Fibroblast of the aortic adventitia (primary cell): ENCODE measurements around the gene ZNF76. TPM values are rescaled to one million over a fixed set of nuclear protein-coding genes. Genes with fewer than 3 reads are reported as not detected.

Experiments
- DNase-seq: peaks from one replicate; pipeline ENCODE4 v3.0.0-alpha.2; 2010; ENCODE audit warnings: low read depth
- H3K4me3 ChIP-seq: 2 replicates; pipeline ENCODE4 v1.5.1; 2011; ENCODE audit warnings: low read depth, mild to moderate bottlenecking, control low read depth, low read length, moderate library complexity
- total RNA-seq: library from RNA; depleted of rRNA; stranded (reverse); fragments of >200 nt; gene quantifications from 2 replicates; pipeline ENCODE4 v1.2.3, GENCODE V29; 2012; ENCODE audit warnings: low replicate concordance
- TF ChIP-seq, protein P1 (sequence below): IDR thresholded peaks from 2 replicates; pipeline ENCODE4 v1.5.1; 2011; ENCODE audit warnings: mild to moderate bottlenecking, low read length, control low read depth, inconsistent platforms; ENCODE audit not compliant: insufficient read depth

ZNF76 gene
- total RNA-seq, 1 donor: 18.4 TPM

DNA sequence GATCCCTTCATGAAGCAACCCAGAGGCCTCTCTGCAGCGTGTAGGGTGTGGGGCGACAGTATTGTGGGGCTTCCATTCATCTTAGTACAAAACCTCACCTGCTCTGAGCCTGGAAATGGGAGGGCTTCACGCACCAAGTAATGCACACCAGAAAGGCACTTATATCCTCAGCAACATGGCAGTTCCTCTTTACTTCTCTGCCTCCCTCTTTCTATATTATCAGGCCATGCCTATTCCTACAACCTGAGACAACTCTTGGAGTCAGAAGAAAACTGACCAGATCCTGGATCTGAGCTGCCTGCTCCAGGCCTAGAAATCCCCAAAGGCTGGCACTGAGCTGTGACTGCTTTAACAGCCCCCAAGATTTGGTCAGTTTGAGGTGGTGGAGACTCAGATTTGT lies 7.6 kb upstream of the ZNF76 start:
- TF ChIP-seq, protein P1, sequence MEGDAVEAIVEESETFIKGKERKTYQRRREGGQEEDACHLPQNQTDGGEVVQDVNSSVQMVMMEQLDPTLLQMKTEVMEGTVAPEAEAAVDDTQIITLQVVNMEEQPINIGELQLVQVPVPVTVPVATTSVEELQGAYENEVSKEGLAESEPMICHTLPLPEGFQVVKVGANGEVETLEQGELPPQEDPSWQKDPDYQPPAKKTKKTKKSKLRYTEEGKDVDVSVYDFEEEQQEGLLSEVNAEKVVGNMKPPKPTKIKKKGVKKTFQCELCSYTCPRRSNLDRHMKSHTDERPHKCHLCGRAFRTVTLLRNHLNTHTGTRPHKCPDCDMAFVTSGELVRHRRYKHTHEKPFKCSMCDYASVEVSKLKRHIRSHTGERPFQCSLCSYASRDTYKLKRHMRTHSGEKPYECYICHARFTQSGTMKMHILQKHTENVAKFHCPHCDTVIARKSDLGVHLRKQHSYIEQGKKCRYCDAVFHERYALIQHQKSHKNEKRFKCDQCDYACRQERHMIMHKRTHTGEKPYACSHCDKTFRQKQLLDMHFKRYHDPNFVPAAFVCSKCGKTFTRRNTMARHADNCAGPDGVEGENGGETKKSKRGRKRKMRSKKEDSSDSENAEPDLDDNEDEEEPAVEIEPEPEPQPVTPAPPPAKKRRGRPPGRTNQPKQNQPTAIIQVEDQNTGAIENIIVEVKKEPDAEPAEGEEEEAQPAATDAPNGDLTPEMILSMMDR: no peak
- no peak overlapping the region for H3K4me3 ChIP-seq
- DNase-seq: no peak

DNA sequence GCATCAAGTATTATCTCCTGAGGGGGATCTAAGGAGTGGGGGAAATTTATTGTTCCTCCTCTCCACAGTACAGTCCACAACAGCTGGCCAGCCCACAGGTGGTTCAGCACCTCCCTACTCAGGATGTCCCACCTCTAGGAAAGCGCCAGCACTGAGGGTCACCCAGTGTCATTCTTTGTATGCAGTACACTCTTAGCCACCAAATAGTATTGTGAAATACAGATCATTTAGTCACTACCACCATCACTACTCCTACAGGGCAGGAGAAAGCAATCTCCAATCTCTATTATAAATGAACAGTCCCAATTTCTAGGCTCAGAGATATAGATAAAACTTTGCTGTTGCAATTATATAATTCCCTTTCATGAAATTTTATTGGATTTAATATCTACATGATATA lies 6.3 kb upstream of the ZNF76 start:
- TF ChIP-seq, protein P1: no peak
- no peak overlapping the region for H3K4me3 ChIP-seq
- no peak for DNase-seq

DNA sequence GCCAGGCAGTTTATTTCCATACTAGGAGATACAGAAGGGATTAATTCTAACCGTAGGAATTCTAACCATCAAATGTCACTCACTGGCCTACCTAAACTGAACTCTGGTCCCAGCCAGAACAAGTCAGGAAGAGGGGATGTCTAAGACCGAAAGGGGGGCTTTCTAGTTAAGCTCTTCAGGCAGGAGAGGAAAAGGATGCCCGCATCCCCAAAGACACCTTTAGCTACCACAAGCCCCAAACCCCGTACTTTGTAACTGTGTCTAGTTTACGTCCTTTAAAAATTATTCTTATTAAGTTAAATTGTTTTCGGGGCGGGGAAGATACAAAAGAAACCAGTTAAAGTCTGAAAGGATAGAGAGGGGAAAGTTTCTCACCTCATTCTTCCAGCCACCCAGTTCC lies 1.2 kb upstream of the ZNF76 start:
- no peak for DNase-seq
- TF ChIP-seq, protein P1: no peak

DNA sequence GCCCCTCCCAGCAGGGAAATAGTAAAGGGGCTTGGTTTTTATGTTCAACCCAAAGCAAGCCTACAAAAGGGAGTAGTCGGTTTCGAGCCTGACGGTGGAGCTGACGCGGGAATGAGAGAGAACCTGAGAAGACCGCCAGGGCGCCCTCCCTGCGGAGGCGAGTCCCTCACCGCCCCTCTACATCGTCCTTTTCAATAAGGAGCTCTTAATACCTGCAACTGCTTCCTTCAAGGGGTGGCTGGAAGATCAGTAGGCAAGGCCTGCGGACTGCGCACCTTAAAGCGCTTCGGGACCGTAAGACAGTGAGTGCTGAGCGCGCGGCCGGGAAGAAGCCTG lies 709 bp upstream of the ZNF76 start:
- TF ChIP-seq, protein P1: no peak
- peak; percentile 58 for DNase-seq
- H3K4me3 ChIP-seq: peak overlapping the region; percentile 92

More for the DNA sequence above, 1.2 kb upstream of the ZNF76 start:
- H3K4me3 ChIP-seq: peak overlapping the region; percentile 92

DNA sequence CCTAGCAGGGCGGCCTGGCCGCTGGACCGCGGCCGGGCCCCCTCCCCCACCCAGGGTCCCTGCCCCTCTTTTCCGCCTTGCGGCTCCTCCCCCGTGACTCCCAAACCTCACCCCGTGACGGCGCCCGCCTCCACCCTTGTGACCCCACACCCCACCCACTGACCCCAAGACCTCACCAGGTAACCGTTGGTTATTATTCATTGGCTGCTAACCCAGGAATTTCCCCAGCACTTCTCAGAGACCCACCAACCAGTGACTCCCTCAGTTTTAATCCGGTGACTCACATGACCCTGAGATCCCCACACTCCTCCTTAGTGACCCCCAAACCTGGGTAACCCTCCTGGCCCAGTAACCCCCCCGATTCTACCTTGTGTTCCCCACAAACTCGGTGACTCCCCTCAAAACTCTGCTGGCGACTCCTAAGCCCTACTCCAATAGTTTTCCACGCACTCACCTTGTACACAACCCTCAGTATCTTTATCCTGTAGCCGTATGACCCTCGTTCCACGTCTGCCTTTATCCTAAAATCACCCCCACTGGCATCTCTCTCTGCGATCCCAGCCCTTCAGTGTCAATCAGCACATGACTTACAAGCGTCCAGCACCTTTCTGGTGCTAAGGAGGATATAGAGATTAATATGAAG lies 534 bp downstream of the ZNF76 start:
- H3K4me3 ChIP-seq: peak overlapping the region; percentile 92
- TF ChIP-seq, protein P1: no peak
- DNase-seq: peak; percentile 41

DNA sequence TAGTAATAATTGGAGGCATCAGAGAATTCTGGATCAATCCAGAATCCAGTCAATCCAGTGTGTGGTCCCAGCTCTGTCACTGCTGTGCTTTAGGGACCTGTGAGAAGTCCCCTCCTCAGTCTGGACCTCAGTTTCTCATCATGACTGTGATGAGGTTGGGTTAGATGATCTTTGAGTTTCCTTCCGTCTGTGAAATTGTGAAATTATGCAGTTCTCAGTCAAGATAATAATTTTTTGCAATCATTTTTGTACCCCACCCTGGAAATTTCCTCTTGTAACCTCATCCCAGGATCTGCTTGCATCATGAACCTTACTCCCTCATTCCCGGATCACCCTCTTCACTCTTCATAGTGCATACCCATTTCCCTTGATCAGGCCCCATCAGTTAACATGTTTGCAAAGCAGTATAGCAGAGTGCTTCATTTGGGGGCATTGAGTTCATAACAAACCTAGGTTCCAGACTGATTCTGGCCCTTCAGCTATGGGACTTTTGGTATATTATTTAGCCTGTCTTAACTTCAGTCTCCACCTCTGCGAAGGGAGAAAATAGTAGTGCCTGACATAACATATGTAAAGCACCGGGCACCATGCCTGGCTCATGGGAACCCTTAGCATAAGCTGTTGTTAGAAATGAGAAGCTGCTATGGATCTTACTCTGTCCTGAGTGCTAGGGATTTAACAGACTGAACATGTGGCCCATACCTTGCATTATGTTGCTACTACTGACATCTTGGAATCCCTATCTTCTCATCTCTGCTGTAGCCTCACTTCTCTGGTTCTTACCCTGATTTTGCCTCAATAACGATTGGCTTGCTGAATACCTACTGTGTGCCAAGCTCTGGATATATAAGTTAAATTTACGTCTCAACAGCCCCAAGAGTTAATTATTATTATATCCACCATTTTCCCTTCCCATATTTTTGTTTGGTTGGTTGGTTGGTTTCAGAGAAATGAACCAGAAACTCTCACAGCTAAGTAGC lies 1.3 kb downstream of the ZNF76 start:
- peak; percentile 55 for DNase-seq
- peak overlapping the region; percentile 92 for H3K4me3 ChIP-seq
- TF ChIP-seq, protein P1: no peak
